H9 (cell line): ENCODE data around the gene DNAAF3. TPM values are rescaled to one million over a fixed set of nuclear protein-coding genes. Genes with fewer than 3 reads are reported as not detected.

Experiments used
- DNase-seq: peaks from one replicate; pipeline ENCODE4 v3.0.0-alpha.2; 2017
- H2AFZ ChIP-seq: one replicate; pipeline ENCODE4 v1.6.1; 2013; ENCODE audit warnings: mild to moderate bottlenecking, low read length, control low read depth, moderate library complexity
- H2AK5ac ChIP-seq: 2 replicates; pipeline ENCODE4 v1.6.1; 2013; ENCODE audit warnings: low read length, control low read depth, mixed read lengths; ENCODE audit not compliant: insufficient read length
- H2BK120ac ChIP-seq: one replicate; pipeline ENCODE4 v1.6.1; 2013; ENCODE audit warnings: low read depth, mild to moderate bottlenecking, low read length, control low read depth, inconsistent platforms; ENCODE audit not compliant: poor library complexity, severe bottlenecking
- H2BK12ac ChIP-seq: 2 replicates; pipeline ENCODE4 v1.6.1; 2013; ENCODE audit warnings: low read length, control low read depth, mixed read lengths, low read depth; ENCODE audit not compliant: insufficient read length
- H2BK15ac ChIP-seq: 2 replicates; pipeline ENCODE4 v1.6.1; 2013; ENCODE audit warnings: low read depth, low read length, control low read depth
- H2BK20ac ChIP-seq: one replicate; pipeline ENCODE4 v1.6.1; 2013; ENCODE audit warnings: low read depth, mild to moderate bottlenecking, low read length, control low read depth, inconsistent platforms; ENCODE audit not compliant: poor library complexity, severe bottlenecking
- H2BK5ac ChIP-seq: 2 replicates; pipeline ENCODE4 v1.6.1; 2013; ENCODE audit warnings: low read length, control low read depth, mixed read lengths; ENCODE audit not compliant: insufficient read length
- H3K14ac ChIP-seq: 2 replicates; pipeline ENCODE4 v1.6.1; 2013; ENCODE audit warnings: low read length, control low read depth; ENCODE audit not compliant: insufficient read depth
- H3K18ac ChIP-seq: 2 replicates; pipeline ENCODE4 v1.6.1; 2013; ENCODE audit warnings: low read depth, mild to moderate bottlenecking, mixed read lengths, low read length, control low read depth; ENCODE audit not compliant: insufficient read length
- H3K23ac ChIP-seq: 2 replicates; pipeline ENCODE4 v1.6.1; 2013; ENCODE audit warnings: low read length, control low read depth, mixed read lengths, low read depth; ENCODE audit not compliant: insufficient read length
- H3K23me2 ChIP-seq: 2 replicates; pipeline ENCODE4 v1.6.1; 2013; ENCODE audit warnings: low read depth, mild to moderate bottlenecking, mixed read lengths, low read length, control low read depth; ENCODE audit not compliant: insufficient read length, poor library complexity, severe bottlenecking
- H3K27ac ChIP-seq: 2 replicates; pipeline ENCODE4 v1.5.1; 2013; ENCODE audit warnings: low read length, control low read depth, mixed read lengths, low read depth; ENCODE audit not compliant: insufficient read length
- H3K27me3 ChIP-seq: 2 replicates; pipeline ENCODE4 v1.6.1; 2013; ENCODE audit warnings: low read length, control low read depth, inconsistent platforms; ENCODE audit not compliant: insufficient read depth
- H3K4ac ChIP-seq: 2 replicates; pipeline ENCODE4 v1.6.1; 2013; ENCODE audit warnings: low read depth, mild to moderate bottlenecking, control low read depth, inconsistent platforms, low read length, moderate library complexity
- H3K4me1 ChIP-seq: 2 replicates; pipeline ENCODE4 v1.6.1; 2013; ENCODE audit warnings: low read length, control low read depth, inconsistent platforms; ENCODE audit not compliant: insufficient read depth
- H3K4me2 ChIP-seq: 2 replicates; pipeline ENCODE4 v1.6.1; 2013; ENCODE audit warnings: low read length, control low read depth, mixed read lengths; ENCODE audit not compliant: insufficient read length, insufficient read depth
- H3K56ac ChIP-seq: 2 replicates; pipeline ENCODE4 v1.6.1; 2013; ENCODE audit warnings: low read depth, mild to moderate bottlenecking, mixed read lengths, low read length, control low read depth; ENCODE audit not compliant: insufficient read length
- H3K79me1 ChIP-seq: 2 replicates; pipeline ENCODE4 v1.6.1; 2013; ENCODE audit warnings: low read depth, mild to moderate bottlenecking, moderate library complexity, low read length, control low read depth, inconsistent platforms; ENCODE audit not compliant: insufficient read depth, poor library complexity, severe bottlenecking
- H3K79me2 ChIP-seq: 2 replicates; pipeline ENCODE4 v1.6.1; 2013; ENCODE audit warnings: low read length, control low read depth, inconsistent platforms; ENCODE audit not compliant: insufficient read depth
- H3K9ac ChIP-seq: 2 replicates; pipeline ENCODE4 v1.6.1; 2013; ENCODE audit warnings: low read length, control low read depth, mixed read lengths; ENCODE audit not compliant: insufficient read length; ENCODE audit errors: extremely low read depth
- H3K9me3 ChIP-seq: one replicate; pipeline ENCODE4 v1.6.1; 2013; ENCODE audit warnings: low read depth, low read length, inconsistent platforms; ENCODE audit not compliant: control insufficient read depth
- H3T11ph ChIP-seq: one replicate; pipeline ENCODE4 v1.6.1; 2013; ENCODE audit warnings: mild to moderate bottlenecking, low read length, control low read depth, inconsistent platforms
- H4K20me1 ChIP-seq: one replicate; pipeline ENCODE4 v1.6.1; 2013; ENCODE audit not compliant: control insufficient read depth, insufficient read length, insufficient read depth
- H4K5ac ChIP-seq: 2 replicates; pipeline ENCODE4 v1.6.1; 2013; ENCODE audit warnings: low read depth, mild to moderate bottlenecking, mixed read lengths, low read length, control low read depth; ENCODE audit not compliant: insufficient read length
- H4K8ac ChIP-seq: replicated peaks from 2 replicates; pipeline ENCODE4 v1.6.1; 2013; ENCODE audit warnings: low read length, control low read depth, mixed read lengths, low read depth; ENCODE audit not compliant: insufficient read length
- H4K91ac ChIP-seq: 2 replicates; pipeline ENCODE4 v1.6.1; 2013; ENCODE audit warnings: low read depth, mild to moderate bottlenecking, moderate library complexity, mixed read lengths, low read length, control low read depth; ENCODE audit not compliant: insufficient read length
- H3K27ac Mint-ChIP-seq, 3 experiments: 2 replicates in 2 of 3; 3 replicates in 1 of 3; pipeline ENCODE4 v1.8.0; 2020 to 2021; ENCODE audit warnings: mixed read lengths in 3 of 3, mild to moderate bottlenecking in 1 of 3, moderate library complexity in 1 of 3
- H3K27me3 Mint-ChIP-seq: 2 replicates; pipeline ENCODE4 v1.8.0; 2021; ENCODE audit warnings: low read depth, mild to moderate bottlenecking, moderate library complexity, mixed read lengths
- H3K36me3 Mint-ChIP-seq, 3 experiments: 2 replicates in 2 of 3; 3 replicates in 1 of 3; pipeline ENCODE4 v1.8.0; 2020 to 2021; ENCODE audit warnings: low read depth in 3 of 3, mixed read lengths in 3 of 3; ENCODE audit not compliant: insufficient read depth in 1 of 3
- H3K4me1 Mint-ChIP-seq, 2 experiments: 2 replicates each; pipeline ENCODE4 v1.8.0; 2020; ENCODE audit warnings: mixed read lengths in 2 of 2
- H3K4me3 Mint-ChIP-seq, 2 experiments: 2 replicates in 1 of 2; 3 replicates in 1 of 2; pipeline ENCODE4 v1.8.0; 2020 to 2021; ENCODE audit warnings: mild to moderate bottlenecking in 2 of 2, mixed read lengths in 2 of 2, moderate library complexity in 1 of 2
- H3K9me3 Mint-ChIP-seq, 2 experiments: 2 replicates in 1 of 2; 3 replicates in 1 of 2; pipeline ENCODE4 v1.8.0; 2020; ENCODE audit warnings: mild to moderate bottlenecking in 2 of 2, mixed read lengths in 2 of 2, moderate library complexity in 1 of 2
- CTCF ChIP-seq: fragments of 200-600 bp; sonication (generic); conservative IDR thresholded peaks from 3 replicates; pipeline ENCODE4 v1.8.0; 2021; ENCODE audit warnings: antibody characterized with exemption, mild to moderate bottlenecking
- WGBS: extraction: QIAGEN DNeasy Blood & Tissue Kit; methylation state at CpG from one replicate; pipeline ENCODE4 v1.1.7; 2013; ENCODE audit warnings: missing lambda C conversion rate, low lambda C conversion rate, mixed read lengths; ENCODE audit not compliant: insufficient read length; ENCODE audit errors: extremely low coverage; 5-methylcytosine and 5-hydroxymethylcytosine counted together
- total RNA-seq: library from RNA; stranded (reverse); gene quantifications from 2 replicates; pipeline ENCODE4 v1.2.1, GENCODE V29; 2021

DNAAF3 gene
- total RNA-seq, 1 experiment from 2014 or later, result 4.6 TPM

GRCh38 chr19:55165952-55166529, 372 bp downstream of the DNAAF3 start:
- DNase-seq, result peak; percentile 93
- peaks cover 0 to 2% of the 10 kb centered on the region in 2 experiments; a peak in 1 of 5 replicates for H3K9me3 Mint-ChIP-seq
- H3K4me3 Mint-ChIP-seq, result peak overlapping the region; percentile 85 to 95
- H2BK5ac ChIP-seq, result no peak overlapping the region
- H2BK120ac ChIP-seq, result no peak overlapping the region
- H4K91ac ChIP-seq, result no peak overlapping the region
- no peaks in the 10 kb centered on the region for H3K79me2 ChIP-seq
- no CpG with 5 or more reads among the region's 34 CpGs for WGBS
- no peak overlapping the region for H3K23ac ChIP-seq
- H3K36me3 Mint-ChIP-seq, result no peaks in the 10 kb centered on the region; a peak in 2 of 7 replicates
- H3K14ac ChIP-seq, result no peak overlapping the region
- H3K23me2 ChIP-seq, result peaks cover 11% of the 10 kb centered on the region
- H3K9ac ChIP-seq, result no peak overlapping the region
- H3K4me1 ChIP-seq, result no peaks in the 10 kb centered on the region
- peak; percentile 87 for TF ChIP-seq CTCF
- H3K18ac ChIP-seq, result no peak overlapping the region
- peaks cover 39% of the 10 kb centered on the region for H3K27me3 Mint-ChIP-seq
- no peak overlapping the region for H3T11ph ChIP-seq
- H3K27ac Mint-ChIP-seq, result peak overlapping the region in 2 of 3 experiments; percentile 30 to 99; a peak in 4 of 7 replicates
- no peaks in the 10 kb centered on the region for H4K20me1 ChIP-seq
- no peak overlapping the region for H3K4ac ChIP-seq
- peak overlapping the region; percentile 61 for H3K4me2 ChIP-seq
- no peak overlapping the region for H3K56ac ChIP-seq
- no peaks in the 10 kb centered on the region for H3K9me3 ChIP-seq
- no peak overlapping the region for H2BK15ac ChIP-seq
- H3K27ac ChIP-seq, result no peak overlapping the region
- H3K79me1 ChIP-seq, result no peaks in the 10 kb centered on the region
- H3K27me3 ChIP-seq, result no peaks in the 10 kb centered on the region; the same call in 1 of the 2 replicates
- no peak overlapping the region for H2AK5ac ChIP-seq
- H2BK12ac ChIP-seq, result no peak overlapping the region
- H2BK20ac ChIP-seq, result no peak overlapping the region
- H4K5ac ChIP-seq, result no peak overlapping the region
- no peak overlapping the region for H4K8ac ChIP-seq
- H2AFZ ChIP-seq, result no peak overlapping the region
- H3K4me1 Mint-ChIP-seq, result peaks cover 8 to 13% of the 10 kb centered on the region in 2 experiments
